Chondrocyte (in vitro differentiated cells): Measurements from ENCODE around the gene PLIN4. TPM values are rescaled to one million over a fixed set of nuclear protein-coding genes. Genes with fewer than 3 reads are reported as not detected.
A peak's percentile ranks its signal among the peaks of the same experiment; 100 is the strongest.

ENCODE experiments used
- DNase-seq: peaks from one replicate; pipeline ENCODE4 v3.0.0; 2021; ENCODE audit warnings: mixed read lengths, low spot score
- H3K27ac Mint-ChIP-seq: one replicate; pipeline ENCODE4 v1.8.0; 2021; ENCODE audit warnings: mild to moderate bottlenecking, moderate library complexity, mixed read lengths; ENCODE audit not compliant: unreplicated experiment
- H3K27me3 Mint-ChIP-seq: 2 replicates; pipeline ENCODE4 v1.8.0; 2021; ENCODE audit warnings: low read depth, mixed read lengths
- H3K36me3 Mint-ChIP-seq: 2 replicates; pipeline ENCODE4 v1.8.0; 2021; ENCODE audit warnings: low read depth, mixed read lengths
- H3K4me1 Mint-ChIP-seq: 2 replicates; pipeline ENCODE4 v1.8.0; 2021; ENCODE audit warnings: low read depth, mild to moderate bottlenecking, mixed read lengths
- H3K4me3 Mint-ChIP-seq: one replicate; pipeline ENCODE4 v1.8.0; 2021; ENCODE audit warnings: mild to moderate bottlenecking, moderate library complexity, mixed read lengths; ENCODE audit not compliant: unreplicated experiment
- H3K9me3 Mint-ChIP-seq: 2 replicates; pipeline ENCODE4 v1.8.0; 2021; ENCODE audit warnings: low read depth, mixed read lengths
- total RNA-seq: library from RNA; stranded (reverse); gene quantifications from 3 replicates; pipeline ENCODE4 v1.2.1, GENCODE V29; 2021
- TF ChIP-seq, protein P1 (sequence below): fragments of 200-600 bp; sonication (generic); IDR thresholded peaks from 2 replicates; pipeline ENCODE4 v1.5.0; 2021; ENCODE audit warnings: antibody characterized with exemption, mild to moderate bottlenecking, moderate library complexity

Gene PLIN4
- total RNA-seq, 1 donor from 2014 or later = 0.05 TPM

DNA sequence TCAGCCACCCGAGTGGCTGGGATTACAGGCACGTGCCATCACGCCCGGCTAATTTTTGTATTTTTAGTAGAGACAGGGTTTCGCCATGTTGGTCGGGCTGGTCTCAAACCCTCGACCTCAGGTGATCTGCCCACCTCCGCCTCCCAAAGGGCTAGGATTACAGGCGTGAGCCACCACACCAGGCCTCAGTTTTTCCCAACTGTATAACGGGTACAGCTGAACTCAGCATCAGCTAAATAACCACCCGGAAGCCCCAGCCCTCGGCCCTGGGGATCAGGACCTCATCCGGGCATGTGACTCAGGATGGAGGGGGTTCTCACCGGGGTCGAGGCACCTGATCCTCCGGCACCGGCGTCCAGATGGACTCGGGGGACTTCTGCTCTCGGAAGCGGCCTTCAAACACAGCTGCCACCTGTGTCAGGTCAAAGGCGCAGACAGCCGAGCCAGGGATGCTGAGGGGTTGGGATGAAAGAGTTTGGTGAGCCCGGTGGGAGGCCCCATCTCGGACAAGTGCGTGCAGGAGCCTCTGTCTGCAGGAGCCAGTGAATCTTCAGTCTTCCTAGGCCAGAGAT lies 32.3 kb upstream of the PLIN4 start:
- no peaks in the 10 kb centered on the region for H3K4me1 Mint-ChIP-seq
- TF ChIP-seq, protein P1, sequence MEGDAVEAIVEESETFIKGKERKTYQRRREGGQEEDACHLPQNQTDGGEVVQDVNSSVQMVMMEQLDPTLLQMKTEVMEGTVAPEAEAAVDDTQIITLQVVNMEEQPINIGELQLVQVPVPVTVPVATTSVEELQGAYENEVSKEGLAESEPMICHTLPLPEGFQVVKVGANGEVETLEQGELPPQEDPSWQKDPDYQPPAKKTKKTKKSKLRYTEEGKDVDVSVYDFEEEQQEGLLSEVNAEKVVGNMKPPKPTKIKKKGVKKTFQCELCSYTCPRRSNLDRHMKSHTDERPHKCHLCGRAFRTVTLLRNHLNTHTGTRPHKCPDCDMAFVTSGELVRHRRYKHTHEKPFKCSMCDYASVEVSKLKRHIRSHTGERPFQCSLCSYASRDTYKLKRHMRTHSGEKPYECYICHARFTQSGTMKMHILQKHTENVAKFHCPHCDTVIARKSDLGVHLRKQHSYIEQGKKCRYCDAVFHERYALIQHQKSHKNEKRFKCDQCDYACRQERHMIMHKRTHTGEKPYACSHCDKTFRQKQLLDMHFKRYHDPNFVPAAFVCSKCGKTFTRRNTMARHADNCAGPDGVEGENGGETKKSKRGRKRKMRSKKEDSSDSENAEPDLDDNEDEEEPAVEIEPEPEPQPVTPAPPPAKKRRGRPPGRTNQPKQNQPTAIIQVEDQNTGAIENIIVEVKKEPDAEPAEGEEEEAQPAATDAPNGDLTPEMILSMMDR = no peak
- DNase-seq = peak; percentile 81
- no peak overlapping the region for H3K27ac Mint-ChIP-seq
- peaks cover 4% of the 10 kb centered on the region for H3K36me3 Mint-ChIP-seq
- no peak overlapping the region for H3K4me3 Mint-ChIP-seq
- no peaks in the 10 kb centered on the region for H3K27me3 Mint-ChIP-seq
- no peaks in the 10 kb centered on the region for H3K9me3 Mint-ChIP-seq

DNA sequence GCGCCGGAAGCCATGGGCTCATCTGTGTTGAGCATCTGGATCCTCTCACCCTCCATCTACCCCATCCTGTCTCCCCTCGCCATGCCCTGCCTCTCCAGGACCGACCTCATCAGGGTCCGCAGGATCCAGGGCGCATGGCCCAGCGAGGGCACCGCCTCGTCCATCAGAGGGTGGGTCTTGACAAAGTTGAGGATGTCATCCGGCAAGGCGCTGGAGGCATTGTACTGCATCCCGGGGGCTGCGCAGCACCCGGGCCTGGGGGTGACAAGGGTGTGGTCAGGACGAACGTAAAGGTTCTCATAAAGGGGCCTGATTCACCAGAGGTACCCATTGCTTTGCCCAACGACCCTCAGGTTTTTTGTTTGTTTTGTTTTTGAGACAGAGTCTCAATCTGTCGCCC lies 31.7 kb upstream of the PLIN4 start:
- no peak overlapping the region for H3K27ac Mint-ChIP-seq
- H3K9me3 Mint-ChIP-seq = no peaks in the 10 kb centered on the region
- H3K36me3 Mint-ChIP-seq = peaks cover 4% of the 10 kb centered on the region
- H3K4me3 Mint-ChIP-seq = no peak overlapping the region
- no peak for DNase-seq
- H3K4me1 Mint-ChIP-seq = no peaks in the 10 kb centered on the region
- TF ChIP-seq, protein P1 = no peak
- no peaks in the 10 kb centered on the region for H3K27me3 Mint-ChIP-seq

DNA sequence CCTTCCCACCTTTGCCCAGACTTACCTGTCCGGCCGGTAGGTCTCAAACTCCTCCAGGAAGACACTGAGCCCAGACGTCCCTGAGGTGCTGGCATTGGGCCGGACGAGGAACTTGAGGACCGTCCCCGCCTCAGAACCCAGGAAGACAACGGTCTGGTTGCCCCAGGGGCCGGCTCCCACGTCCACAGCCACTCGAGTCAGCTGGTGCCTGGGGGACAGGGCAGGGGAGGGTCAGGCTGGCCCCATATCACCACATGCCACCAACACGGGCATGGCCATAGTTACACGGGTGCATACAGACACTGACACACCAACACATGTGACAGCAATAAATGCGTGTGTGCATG lies 29.9 kb upstream of the PLIN4 start:
- H3K4me1 Mint-ChIP-seq = no peaks in the 10 kb centered on the region
- peaks cover 4% of the 10 kb centered on the region for H3K36me3 Mint-ChIP-seq
- no peaks in the 10 kb centered on the region for H3K27me3 Mint-ChIP-seq
- H3K4me3 Mint-ChIP-seq = no peak overlapping the region
- DNase-seq = no peak
- H3K9me3 Mint-ChIP-seq = no peaks in the 10 kb centered on the region
- H3K27ac Mint-ChIP-seq = no peak overlapping the region
- TF ChIP-seq, protein P1 = no peak

DNA sequence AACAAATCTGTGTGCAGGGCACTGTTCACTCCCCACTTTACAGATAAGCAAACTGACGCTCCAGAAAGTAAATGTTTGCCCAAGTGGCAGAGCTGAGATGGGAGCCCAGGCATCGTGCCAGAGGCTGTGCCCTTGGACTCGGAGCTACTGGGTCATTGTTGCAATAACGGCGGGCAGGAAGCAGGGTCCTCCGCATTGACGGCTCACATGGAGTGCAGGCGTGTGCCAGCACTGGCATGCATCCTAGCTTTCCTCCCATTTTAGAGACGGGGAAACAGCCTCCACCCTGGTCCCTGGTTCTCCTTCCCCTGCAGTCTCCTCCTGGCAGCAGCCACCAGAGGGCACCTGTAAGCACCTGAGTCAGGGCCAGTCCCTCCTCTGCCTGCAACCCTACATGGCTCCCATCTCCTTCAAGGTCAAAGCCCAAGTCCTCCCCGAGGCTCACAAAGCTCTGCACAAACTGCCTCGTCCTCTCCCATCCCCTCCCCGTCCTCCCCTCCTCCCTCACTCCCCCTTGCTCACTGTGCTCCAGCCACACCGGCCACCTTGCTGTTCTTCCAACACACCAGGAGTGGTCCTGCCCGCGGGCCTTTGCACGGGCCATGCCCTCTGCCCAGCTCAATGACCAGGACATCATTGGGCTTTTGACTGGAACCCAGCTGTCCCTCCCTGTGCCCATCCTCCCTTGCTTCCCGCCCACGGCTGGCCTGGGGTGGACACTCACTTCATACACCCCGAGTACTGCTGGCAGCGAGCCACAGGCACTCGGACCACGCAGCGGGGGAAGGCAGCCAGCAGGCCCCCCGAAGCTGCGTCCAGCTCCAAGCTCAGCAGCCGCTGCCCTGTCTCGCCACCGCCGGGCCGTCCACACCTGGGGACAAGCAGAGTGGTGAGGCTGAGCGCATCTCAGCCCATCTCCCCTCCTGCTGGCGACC lies 29.3 kb upstream of the PLIN4 start:
- Mint-ChIP-seq H3K27ac (no peak overlapping the region), H3K9me3 (no peaks in the 10 kb centered on the region), H3K4me1 (no peaks in the 10 kb centered on the region), H3K27me3 (no peaks in the 10 kb centered on the region), H3K4me3 (no peak overlapping the region), H3K36me3 (no peaks in the 10 kb centered on the region)
- TF ChIP-seq, protein P1 = peak; percentile 61
- peak; percentile 92 for DNase-seq

DNA sequence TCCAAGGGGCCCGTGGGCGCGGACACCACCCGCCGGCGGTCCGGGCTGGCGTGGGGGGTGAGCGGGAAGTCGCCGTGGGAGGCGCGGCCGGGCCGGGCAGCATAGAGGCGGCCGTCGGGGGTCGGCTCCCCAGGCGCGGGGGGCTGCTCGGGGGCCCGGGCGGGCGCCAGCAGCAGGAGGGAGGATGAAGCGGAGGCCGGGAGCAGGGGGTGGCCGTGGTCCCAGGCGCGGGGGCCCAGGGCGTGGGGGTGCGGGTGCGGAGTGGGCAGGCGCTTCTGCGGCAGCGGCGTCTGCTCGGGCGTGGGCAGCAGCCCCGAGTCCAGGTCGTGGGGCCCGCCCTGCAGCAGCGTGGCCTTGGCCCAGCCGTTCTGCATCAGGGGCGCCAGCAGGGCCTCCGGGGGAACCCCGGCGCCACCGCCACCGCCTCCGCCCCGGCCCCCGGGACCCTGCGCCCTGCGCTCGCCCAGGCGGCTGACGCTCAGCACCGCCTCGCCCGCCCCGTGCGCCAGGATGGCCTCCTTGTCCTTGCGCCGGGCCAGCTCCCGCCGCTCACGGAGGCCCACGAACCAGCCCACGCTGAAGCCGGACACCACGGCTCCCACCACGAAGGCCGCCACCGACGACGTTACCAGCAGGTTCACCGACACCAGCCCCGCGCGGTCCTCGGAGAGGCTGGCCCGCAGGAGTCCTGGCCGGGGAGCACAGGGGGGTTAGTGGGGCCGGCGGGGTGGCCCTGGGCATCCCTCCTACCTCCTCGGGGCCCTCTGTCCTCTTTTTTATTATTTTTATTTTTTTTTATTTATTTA lies 25.8 kb upstream of the PLIN4 start:
- Mint-ChIP-seq H3K4me1 (no peaks in the 10 kb centered on the region), H3K4me3 (no peak overlapping the region), H3K27me3 (peaks cover 10% of the 10 kb centered on the region), H3K27ac (no peak overlapping the region), H3K9me3 (no peaks in the 10 kb centered on the region), H3K36me3 (no peaks in the 10 kb centered on the region)
- TF ChIP-seq, protein P1 = no peak
- no peak for DNase-seq
